Neural cell (in vitro differentiated cells): ENCODE results near the gene GABPA. TPM values are rescaled to one million over a fixed set of nuclear protein-coding genes. Genes with fewer than 3 reads are reported as not detected.

Source experiments
- H2AFZ ChIP-seq: fragments of 200-600, 300-800 bp; sonication (generic), shearing (Covaris generic); 2 replicates; pipeline ENCODE4 v1.6.0; 2014; ENCODE audit warnings: low read depth, mild to moderate bottlenecking, antibody characterized with exemption, low read length, moderate library complexity
- H3F3A ChIP-seq: fragments of 200-600 bp; shearing (Covaris generic); 2 replicates; pipeline ENCODE4 v1.6.1; 2016; ENCODE audit warnings: mild to moderate bottlenecking, moderate library complexity, mixed read lengths, antibody characterized with exemption, low read length; ENCODE audit not compliant: insufficient read depth, poor library complexity, severe bottlenecking
- H3K27ac ChIP-seq: fragments of 200-600, 300-800 bp; sonication (generic), shearing (Covaris generic); 2 replicates; pipeline ENCODE4 v1.5.1; 2014; ENCODE audit warnings: mild to moderate bottlenecking, low read length, moderate library complexity
- H3K27me3 ChIP-seq: fragments of 300-800, 200-600 bp; sonication (generic), shearing (Covaris generic); 2 replicates; pipeline ENCODE4 v1.6.0; 2014; ENCODE audit warnings: mild to moderate bottlenecking, low read depth, low read length, moderate library complexity; ENCODE audit not compliant: insufficient read depth
- H3K36me3 ChIP-seq: fragments of 300-800, 200-600 bp; sonication (generic), shearing (Covaris generic); 2 replicates; pipeline ENCODE4 v1.5.1; 2014; ENCODE audit warnings: mild to moderate bottlenecking, antibody characterized with exemption, low read length, moderate library complexity; ENCODE audit not compliant: insufficient read depth
- H3K4me2 ChIP-seq: fragments of 300-800, 200-600 bp; sonication (generic), shearing (Covaris generic); 2 replicates; pipeline ENCODE4 v1.6.0; 2014; ENCODE audit warnings: mild to moderate bottlenecking, low read length
- H3K4me3 ChIP-seq: fragments of 300-800, 200-600 bp; sonication (generic), shearing (Covaris generic); 2 replicates; pipeline ENCODE4 v1.5.1; 2014; ENCODE audit warnings: mild to moderate bottlenecking, low read length, moderate library complexity
- H3K79me2 ChIP-seq: fragments of 200-600 bp; shearing (Covaris generic); replicated peaks from 2 replicates; pipeline ENCODE4 v1.6.0; 2014; ENCODE audit warnings: mild to moderate bottlenecking, low read length, moderate library complexity; ENCODE audit not compliant: insufficient read depth
- H3K9ac ChIP-seq: fragments of 300-800, 200-600 bp; sonication (generic), shearing (Covaris generic); 2 replicates; pipeline ENCODE4 v1.6.1; 2016; ENCODE audit warnings: mild to moderate bottlenecking, low read length, mixed read lengths
- H3K9me2 ChIP-seq: fragments of 200-600 bp; shearing (Covaris generic); 2 replicates; pipeline ENCODE4 v1.6.1; 2016; ENCODE audit warnings: mild to moderate bottlenecking, low read length, mixed read lengths; ENCODE audit not compliant: insufficient read depth
- H3K9me3 ChIP-seq: fragments of 200-600, 300-800 bp; sonication (generic), shearing (Covaris generic); 2 replicates; pipeline ENCODE4 v1.6.1; 2016; ENCODE audit warnings: mild to moderate bottlenecking, mixed run types, low read length, moderate library complexity, mixed read lengths
- H4K20me1 ChIP-seq: fragments of 200-600 bp; shearing (Covaris generic); 2 replicates; pipeline ENCODE4 v1.6.1; 2016; ENCODE audit warnings: mild to moderate bottlenecking, mixed run types; ENCODE audit not compliant: insufficient read depth
- CTCF ChIP-seq: fragments of 450-650 bp; IDR thresholded peaks from 2 replicates; pipeline ENCODE4 v1.5.1; 2014; ENCODE audit warnings: antibody characterized with exemption, mild to moderate bottlenecking, moderate library complexity; ENCODE audit not compliant: poor library complexity, severe bottlenecking
- EP300 ChIP-seq: fragments of 450-650 bp; conservative IDR thresholded peaks from 2 replicates; pipeline ENCODE4 v1.6.1; 2014; ENCODE audit warnings: antibody characterized with exemption, mild to moderate bottlenecking, moderate library complexity; ENCODE audit not compliant: poor library complexity, severe bottlenecking
- EZH2 ChIP-seq: fragments of 200-600, 300-800 bp; shearing (Covaris generic), sonication (generic); IDR thresholded peaks from 2 replicates; pipeline ENCODE4 v1.6.1; 2014; ENCODE audit warnings: antibody characterized with exemption, low read length, borderline replicate concordance, mild to moderate bottlenecking; ENCODE audit not compliant: insufficient read depth, poor library complexity, severe bottlenecking
- MXI1 ChIP-seq: fragments of 450-650 bp; conservative IDR thresholded peaks from 2 replicates; pipeline ENCODE4 v1.6.1; 2014; ENCODE audit warnings: antibody characterized with exemption, mild to moderate bottlenecking; ENCODE audit not compliant: poor library complexity, severe bottlenecking
- POLR2AphosphoS5 ChIP-seq: IDR thresholded peaks from 2 replicates; pipeline ENCODE4 v1.6.1; 2012
- RAD21 ChIP-seq: fragments of 450-650 bp; conservative IDR thresholded peaks from 2 replicates; pipeline ENCODE4 v1.6.1; 2014; ENCODE audit warnings: antibody characterized with exemption, mild to moderate bottlenecking, moderate library complexity
- REST ChIP-seq: IDR thresholded peaks from 2 replicates; pipeline ENCODE4 v1.6.1; 2012; ENCODE audit warnings: borderline replicate concordance
- SMC3 ChIP-seq: fragments of 450-650 bp; conservative IDR thresholded peaks from 2 replicates; pipeline ENCODE4 v1.6.1; 2014; ENCODE audit warnings: antibody characterized with exemption, mild to moderate bottlenecking, moderate library complexity; ENCODE audit not compliant: poor library complexity
- TAF1 ChIP-seq: IDR thresholded peaks from 2 replicates; pipeline ENCODE4 v1.6.1; 2012; ENCODE audit warnings: low read depth
- polyA plus RNA-seq: library from polyadenylated mRNA; depleted of rRNA; stranded (reverse); fragments of >200 nt; gene quantifications from 2 replicates; pipeline ENCODE4 v1.2.3, GENCODE V29; 2014

The GABPA gene
- polyA plus RNA-seq, 1 donor from 2014 or later = 45.4 TPM

GRCh38 chr21:25764065-25764464 is 29.3 kb downstream of the GABPA start:
- Histone ChIP-seq H3K4me3 (no peak overlapping the region), H3K27me3 (no peaks in the 10 kb centered on the region), H3K4me2 (no peak overlapping the region), H3K9ac (no peak overlapping the region), H3K9me2 (no peaks in the 10 kb centered on the region), H2AFZ (no peak overlapping the region), H3K9me3 (no peaks in the 10 kb centered on the region), H3K79me2 (no peaks in the 10 kb centered on the region), H4K20me1 (no peaks in the 10 kb centered on the region), H3K27ac (no peak overlapping the region), H3K36me3 (peaks cover 17% of the 10 kb centered on the region), H3F3A (no peaks in the 10 kb centered on the region)
- TF ChIP-seq EZH2 (no peak), EP300 (no peak), TAF1 (no peak), MXI1 (no peak), SMC3 (no peak), REST (no peak), RAD21 (no peak), POLR2AphosphoS5 (no peak), CTCF (no peak)

GRCh38 chr21:25767921-25768320 is 33.1 kb downstream of the GABPA start:
- Histone ChIP-seq H2AFZ (no peak overlapping the region), H3K9me3 (no peaks in the 10 kb centered on the region), H3K9me2 (no peaks in the 10 kb centered on the region), H3K27me3 (no peaks in the 10 kb centered on the region), H3K4me3 (no peak overlapping the region), H4K20me1 (no peaks in the 10 kb centered on the region), H3K36me3 (peaks cover 11% of the 10 kb centered on the region), H3K4me2 (no peak overlapping the region), H3K27ac (no peak overlapping the region), H3K79me2 (no peaks in the 10 kb centered on the region), H3F3A (no peaks in the 10 kb centered on the region), H3K9ac (no peak overlapping the region)
- TF ChIP-seq EZH2 = no peak
- TF ChIP-seq EP300 = no peak
- no peak for TF ChIP-seq REST
- TF ChIP-seq CTCF = no peak
- TF ChIP-seq SMC3 = no peak
- TF ChIP-seq RAD21 = no peak
- no peak for TF ChIP-seq MXI1
- no peak for TF ChIP-seq TAF1
- no peak for TF ChIP-seq POLR2AphosphoS5
